ENCODE measurements around the gene AIPL1.

The AIPL1 gene

DNA sequence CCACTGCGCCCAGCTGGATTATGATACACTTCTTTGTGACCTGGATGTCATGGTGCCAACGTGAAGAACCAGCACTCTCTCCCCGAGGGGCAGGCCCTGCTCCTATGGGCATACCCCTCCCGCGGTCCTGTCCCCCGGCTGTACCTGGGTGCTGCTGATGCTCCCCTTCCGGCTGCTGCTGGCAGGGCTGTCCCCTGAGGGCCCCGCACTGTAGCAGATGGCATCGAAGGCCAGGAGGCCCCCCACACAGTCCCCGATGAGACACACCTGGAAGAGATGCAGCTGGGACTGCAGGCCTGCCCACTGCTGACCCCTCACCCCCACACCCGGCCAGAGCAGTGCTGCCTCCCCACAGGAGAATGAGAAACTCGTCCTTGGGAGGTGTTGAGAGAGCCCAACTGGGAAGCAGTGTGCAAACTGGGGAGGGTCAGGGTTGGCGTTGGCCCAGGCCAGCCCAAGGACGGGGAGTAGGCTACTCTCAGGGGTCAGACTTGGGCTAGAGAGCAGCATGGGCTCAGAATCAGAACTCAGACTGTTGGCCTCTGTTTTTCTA lies 43.0 kb upstream of the AIPL1 start:
- no peak overlapping the region for H3K4me3 ChIP-seq (ENCODE audit: low read length)
- DNase-seq (ENCODE audit: low read depth): no peak
- TF ChIP-seq, protein P1, sequence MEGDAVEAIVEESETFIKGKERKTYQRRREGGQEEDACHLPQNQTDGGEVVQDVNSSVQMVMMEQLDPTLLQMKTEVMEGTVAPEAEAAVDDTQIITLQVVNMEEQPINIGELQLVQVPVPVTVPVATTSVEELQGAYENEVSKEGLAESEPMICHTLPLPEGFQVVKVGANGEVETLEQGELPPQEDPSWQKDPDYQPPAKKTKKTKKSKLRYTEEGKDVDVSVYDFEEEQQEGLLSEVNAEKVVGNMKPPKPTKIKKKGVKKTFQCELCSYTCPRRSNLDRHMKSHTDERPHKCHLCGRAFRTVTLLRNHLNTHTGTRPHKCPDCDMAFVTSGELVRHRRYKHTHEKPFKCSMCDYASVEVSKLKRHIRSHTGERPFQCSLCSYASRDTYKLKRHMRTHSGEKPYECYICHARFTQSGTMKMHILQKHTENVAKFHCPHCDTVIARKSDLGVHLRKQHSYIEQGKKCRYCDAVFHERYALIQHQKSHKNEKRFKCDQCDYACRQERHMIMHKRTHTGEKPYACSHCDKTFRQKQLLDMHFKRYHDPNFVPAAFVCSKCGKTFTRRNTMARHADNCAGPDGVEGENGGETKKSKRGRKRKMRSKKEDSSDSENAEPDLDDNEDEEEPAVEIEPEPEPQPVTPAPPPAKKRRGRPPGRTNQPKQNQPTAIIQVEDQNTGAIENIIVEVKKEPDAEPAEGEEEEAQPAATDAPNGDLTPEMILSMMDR (conservative IDR thresholded peaks at IDR 0.05; ENCODE audit: low read length): no peak

GRCh38 chr17:6476810-6477179 lies 41.9 kb upstream of the AIPL1 start:
- no peak overlapping the region for H3K4me3 ChIP-seq (ENCODE audit: low read length)
- TF ChIP-seq, protein P1 (conservative IDR thresholded peaks at IDR 0.05; ENCODE audit: low read length): no peak
- no peak for DNase-seq (ENCODE audit: low read depth)

- H3K4me3 ChIP-seq (ENCODE audit: low read length): no peak overlapping the region
- TF ChIP-seq, protein P1 (conservative IDR thresholded peaks at IDR 0.05; ENCODE audit: low read length): no peak
- DNase-seq (ENCODE audit: low read depth): no peak
Observed at GRCh38 chr17:6476076-6476809, 41.3 kb upstream of the AIPL1 start.

GRCh38 chr17:6475411-6475810 lies 40.5 kb upstream of the AIPL1 start:
- no peak overlapping the region for H3K4me3 ChIP-seq (ENCODE audit: low read length)
- no peak for DNase-seq (ENCODE audit: low read depth)
- TF ChIP-seq, protein P1 (conservative IDR thresholded peaks at IDR 0.05; ENCODE audit: low read length): no peak

- TF ChIP-seq, protein P1 (conservative IDR thresholded peaks at IDR 0.05; ENCODE audit: low read length): no peak
- H3K4me3 ChIP-seq (ENCODE audit: low read length): no peak overlapping the region
- no peak for DNase-seq (ENCODE audit: low read depth)
Observed at GRCh38 chr17:6474906-6475305, 40.0 kb upstream of the AIPL1 start.

- H3K4me3 ChIP-seq (ENCODE audit: low read length): no peak overlapping the region
- TF ChIP-seq, protein P1 (conservative IDR thresholded peaks at IDR 0.05; ENCODE audit: low read length): no peak
- no peak for DNase-seq (ENCODE audit: low read depth)
Observed at GRCh38 chr17:6474376-6474775, 39.5 kb upstream of the AIPL1 start.

DNA sequence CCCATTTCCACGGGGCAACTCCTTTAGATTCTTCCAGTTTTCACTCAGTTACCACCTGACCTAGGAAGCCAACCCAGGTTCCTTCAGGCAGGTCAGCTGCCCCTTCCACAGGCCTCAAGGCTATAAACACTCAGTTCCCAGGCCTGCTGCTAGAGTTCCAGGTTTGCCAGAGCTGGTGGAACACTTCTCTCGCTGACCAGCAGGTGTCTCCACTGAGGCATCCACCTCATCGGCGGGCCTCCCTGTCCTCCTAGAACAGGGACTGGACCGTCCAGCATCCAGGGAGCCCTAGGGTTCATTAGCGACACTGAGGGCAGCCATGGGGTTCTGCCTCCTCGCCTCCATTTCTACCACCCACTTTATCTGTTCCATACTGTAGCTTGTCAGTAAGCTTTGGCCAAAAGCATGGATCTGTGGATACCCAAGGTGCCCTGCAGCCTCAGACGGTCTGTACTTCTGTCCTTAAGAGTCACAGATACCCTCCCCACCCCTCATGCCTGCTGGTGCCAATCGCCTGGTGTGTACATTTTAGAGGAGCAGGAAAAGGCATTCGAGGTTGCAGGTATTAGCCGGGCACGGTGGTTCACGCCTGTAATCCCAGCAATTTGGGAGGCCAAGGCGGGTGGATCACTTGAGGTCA lies 38.3 kb upstream of the AIPL1 start:
- peak; percentile 61 for DNase-seq (ENCODE audit: low read depth)
- H3K4me3 ChIP-seq (ENCODE audit: low read length): no peak overlapping the region
- TF ChIP-seq, protein P1 (conservative IDR thresholded peaks at IDR 0.05; ENCODE audit: low read length): peak; percentile 97

All from AG10803 (cell line).